ENCODE measurements around the gene ATRNL1.

The ATRNL1 gene

GRCh38 chr10:115854740-115855435, 761.7 kb downstream of the ATRNL1 start:
- no peak for DNase-seq

DNA sequence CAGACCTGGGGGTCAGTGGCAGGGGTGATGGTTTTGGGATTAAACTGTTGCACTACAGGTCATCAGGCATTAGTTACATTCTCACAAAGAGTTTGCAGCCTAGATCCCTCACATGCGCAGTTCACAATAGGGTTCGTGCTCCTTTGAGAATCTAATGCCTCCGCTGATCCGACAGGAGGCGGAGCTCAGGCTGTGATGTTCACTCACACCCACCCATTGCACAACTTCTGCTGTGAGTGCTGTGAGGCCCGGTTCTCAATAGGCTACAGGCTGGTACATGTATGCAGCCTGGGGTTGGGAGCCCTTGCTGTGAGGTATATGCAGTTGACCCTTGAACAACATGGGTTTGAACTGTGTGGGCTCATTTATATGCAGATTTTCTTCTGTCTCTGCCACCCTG, 763.4 kb downstream of the ATRNL1 start:
- DNase-seq: no peak

- no peak for DNase-seq
Measured at GRCh38 chr10:115857856-115858255, 764.7 kb downstream of the ATRNL1 start.

DNA sequence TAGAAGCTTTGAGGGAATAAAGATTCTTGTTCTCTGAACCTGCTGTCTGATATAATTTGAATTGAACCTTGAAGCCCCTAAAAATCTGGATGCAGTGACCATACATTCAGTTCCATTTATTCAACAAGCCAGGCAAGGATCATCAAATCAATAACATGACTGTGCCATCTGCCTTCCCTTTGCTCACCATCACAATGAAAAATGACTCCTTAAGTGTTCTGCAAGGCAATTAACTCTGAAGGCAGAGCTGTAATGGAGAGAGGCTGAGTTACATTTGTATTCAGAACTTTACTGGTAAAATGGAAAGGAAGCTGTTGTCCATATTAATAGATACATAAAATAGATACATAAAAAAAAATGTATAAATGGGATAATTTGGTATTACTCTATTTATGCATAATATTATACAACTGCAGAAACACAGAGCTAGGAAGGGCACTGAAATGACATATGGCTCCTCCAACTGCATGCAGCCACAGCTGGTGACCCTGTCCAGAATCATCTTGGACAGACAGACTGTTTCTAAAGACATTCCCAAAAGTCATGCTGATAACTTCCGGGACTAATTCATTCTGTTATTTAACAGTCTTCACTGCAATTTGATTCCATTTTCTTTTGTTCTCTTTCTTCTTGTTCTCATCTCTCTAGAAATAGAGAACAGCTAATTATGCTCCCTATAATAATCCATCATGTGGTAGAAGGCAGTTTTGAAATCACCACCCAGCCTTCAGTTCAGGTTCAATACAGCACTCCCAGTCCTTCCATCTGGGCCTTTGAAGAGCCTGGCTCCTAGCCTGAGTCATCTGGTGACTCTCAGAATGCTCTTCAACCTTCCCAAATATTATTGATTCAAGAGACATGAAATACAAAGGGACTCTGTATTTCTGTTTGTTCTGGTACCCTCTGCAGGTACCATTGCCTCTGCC, 767.3 kb downstream of the ATRNL1 start:
- no peak for DNase-seq

DNA sequence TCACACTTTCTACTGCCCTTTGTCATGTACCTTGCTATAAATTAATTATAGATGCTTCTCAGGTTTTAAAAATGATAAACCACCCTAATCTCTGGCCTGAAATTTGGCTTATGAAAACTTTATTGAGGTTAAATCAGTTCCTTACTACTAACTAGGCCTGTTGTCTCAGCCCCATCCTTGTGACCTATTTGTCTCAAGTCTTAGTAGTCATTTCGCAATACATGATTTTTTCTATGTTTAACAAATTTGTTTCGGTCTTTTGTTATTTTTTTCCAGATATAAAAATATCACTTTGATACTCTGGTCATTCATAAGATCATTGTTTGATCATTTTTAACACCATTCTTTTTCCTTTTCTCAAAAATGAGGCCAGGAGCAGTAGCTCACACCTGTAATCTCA, 768.3 kb downstream of the ATRNL1 start:
- DNase-seq: no peak

GRCh38 chr10:115861864-115862263, 768.7 kb downstream of the ATRNL1 start:
- no peak for DNase-seq

DNA sequence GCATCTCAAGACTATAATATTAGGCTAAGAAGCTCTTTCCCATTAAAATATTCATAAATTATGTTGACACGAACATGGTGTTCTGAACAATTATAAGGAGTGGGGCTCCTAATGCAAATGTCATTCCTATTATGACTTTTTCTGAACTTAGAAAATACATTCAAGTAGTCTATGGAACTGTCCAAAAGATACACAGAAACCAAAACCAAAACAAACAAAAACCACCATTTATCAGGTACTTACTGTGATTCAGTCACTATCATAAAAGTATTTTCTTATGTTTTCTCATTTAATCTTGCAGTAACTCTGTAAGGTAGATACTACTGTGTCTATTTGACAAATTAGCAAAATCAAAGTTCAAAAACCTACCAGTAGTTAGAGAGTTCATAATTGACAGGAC, 773.0 kb downstream of the ATRNL1 start:
- DNase-seq: no peak

- DNase-seq: no peak
Measured at GRCh38 chr10:115866691-115867090, 773.5 kb downstream of the ATRNL1 start.

- no peak for DNase-seq
Measured at GRCh38 chr10:115867305-115867704, 774.1 kb downstream of the ATRNL1 start.

DNA sequence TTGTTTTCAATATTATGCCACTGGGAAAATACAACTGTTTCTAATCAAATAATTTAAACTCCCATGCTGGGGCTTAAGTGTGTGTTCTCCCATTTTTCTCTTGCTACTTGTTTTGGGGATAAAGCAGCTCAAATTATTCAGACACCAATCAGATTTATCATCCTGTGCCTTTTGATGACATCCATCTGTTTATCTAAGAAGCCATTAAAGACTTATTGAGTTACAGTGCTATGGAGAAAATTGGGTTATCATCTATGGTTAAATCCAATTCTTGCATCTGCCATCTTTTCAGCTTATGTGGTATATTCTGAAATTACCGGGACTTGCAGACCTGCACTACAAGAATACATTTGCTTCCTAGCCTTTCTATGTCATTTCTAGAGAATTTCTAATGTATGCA, 778.7 kb downstream of the ATRNL1 start:
- no peak for DNase-seq

GRCh38 chr10:115875172-115875571, 782.0 kb downstream of the ATRNL1 start:
- no peak for DNase-seq

DNA sequence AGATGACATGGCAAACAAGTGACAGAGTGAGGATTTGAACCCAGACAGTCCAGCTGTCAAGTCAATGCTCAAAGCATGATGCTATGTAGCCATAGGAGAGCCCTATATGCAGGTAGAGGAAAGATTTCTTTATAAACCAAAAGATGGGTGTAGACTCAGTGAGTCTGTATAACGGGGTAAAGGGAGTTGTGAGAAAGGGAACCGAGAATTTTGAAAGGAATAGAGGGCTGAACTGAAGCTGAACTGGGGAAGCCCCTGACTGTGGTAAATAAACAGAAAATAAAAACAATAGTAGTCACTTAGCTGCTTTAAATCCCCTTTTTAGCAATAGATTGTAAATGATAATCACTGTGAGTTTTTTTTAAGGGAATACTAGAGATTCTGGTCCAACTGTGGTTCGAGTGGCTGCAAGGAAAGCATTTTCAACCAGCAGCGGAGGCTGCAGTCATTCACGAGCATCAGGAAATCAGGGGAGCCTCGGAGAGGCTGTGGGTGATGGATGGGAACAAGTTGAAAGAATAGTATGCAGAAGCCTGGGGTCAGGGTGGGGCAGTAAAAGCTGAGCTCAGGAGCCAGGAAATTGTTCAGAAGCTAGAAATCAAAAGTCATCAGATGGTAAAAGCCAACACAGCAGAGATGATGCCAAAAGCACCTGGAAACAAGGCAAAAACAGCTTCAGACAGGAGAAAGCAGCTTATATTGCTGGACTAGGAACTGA, 786.4 kb downstream of the ATRNL1 start:
- no peak for DNase-seq

GRCh38 chr10:115882021-115882420, 788.9 kb downstream of the ATRNL1 start:
- DNase-seq: no peak

DNA sequence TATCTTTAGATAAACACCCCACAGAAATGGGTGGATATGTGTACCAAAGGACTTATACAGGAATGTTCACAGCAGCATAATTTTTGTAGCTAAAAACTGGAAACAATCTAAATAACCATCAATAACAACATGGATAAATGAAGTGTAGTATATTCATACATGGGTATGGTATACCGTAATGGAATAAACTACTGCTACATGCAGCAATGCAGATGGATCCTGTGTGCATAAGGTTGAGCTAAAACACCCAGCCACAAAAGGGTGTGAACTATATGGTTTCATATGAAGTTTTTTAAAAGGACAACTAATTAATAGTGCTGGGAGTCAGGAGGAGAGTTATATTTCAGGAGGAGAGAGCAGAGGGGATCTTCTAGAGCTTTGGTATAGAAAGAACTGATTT, 790.2 kb downstream of the ATRNL1 start:
- DNase-seq: no peak

DNA sequence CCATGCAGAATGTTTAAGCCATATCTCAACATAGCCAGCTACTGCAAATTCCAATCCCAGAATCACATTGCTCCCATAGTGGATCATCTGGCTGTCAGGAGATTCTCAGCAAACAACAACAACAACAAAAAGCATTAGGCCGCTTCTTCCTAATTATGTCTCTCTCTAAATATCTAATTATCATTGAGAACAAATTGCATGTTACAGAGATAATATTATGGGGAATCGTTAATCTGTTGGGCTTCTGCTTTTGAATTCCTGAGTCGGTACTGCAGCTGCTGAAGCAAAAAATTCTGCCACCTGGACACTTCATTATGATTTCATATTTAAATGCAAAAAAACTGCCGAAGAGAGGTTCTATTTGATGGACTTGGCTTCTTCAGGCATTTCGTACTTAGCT, 791.2 kb downstream of the ATRNL1 start:
- DNase-seq: no peak

DNA sequence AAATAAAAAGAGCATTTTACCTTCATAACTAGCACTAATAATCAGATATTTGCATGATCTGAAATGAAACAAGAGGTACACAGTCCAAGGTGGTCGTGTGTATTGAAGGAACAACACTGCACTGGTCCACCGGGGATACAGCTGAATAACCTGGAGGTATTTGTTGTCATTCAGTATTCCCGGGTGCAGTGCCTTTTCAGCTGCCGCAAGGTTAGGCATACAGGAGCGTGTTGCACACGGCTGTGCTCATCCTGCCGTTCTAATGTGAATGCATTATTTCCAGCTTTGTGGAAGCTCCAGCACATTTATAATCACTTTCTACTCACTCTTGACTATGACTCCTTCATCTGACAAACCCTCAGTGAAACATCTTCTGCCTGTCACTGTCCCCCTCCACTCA, 802.0 kb downstream of the ATRNL1 start:
- DNase-seq: no peak

GRCh38 chr10:115898242-115898641, 805.1 kb downstream of the ATRNL1 start:
- no peak for DNase-seq

GRCh38 chr10:115902596-115902995, 809.4 kb downstream of the ATRNL1 start:
- no peak for DNase-seq

DNA sequence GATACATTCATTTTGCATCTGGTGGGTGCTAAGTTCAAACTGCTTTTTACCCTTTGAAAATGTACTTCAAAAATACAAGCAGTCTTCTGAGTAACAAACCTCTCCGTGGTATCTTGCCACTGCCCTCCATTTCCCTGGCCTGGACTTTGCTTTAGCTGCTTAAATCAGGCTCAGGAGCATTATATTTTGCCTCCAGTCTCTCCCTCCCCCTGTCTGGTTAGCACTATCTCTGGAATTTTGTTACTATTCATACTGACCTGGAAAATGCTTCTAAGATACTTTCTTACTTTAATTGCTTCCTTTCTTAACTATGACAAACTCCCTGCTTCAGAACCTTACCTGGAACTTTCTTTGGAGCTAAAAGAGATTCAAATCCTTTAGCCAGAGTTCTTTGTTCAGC, 810.0 kb downstream of the ATRNL1 start:
- no peak for DNase-seq

DNA sequence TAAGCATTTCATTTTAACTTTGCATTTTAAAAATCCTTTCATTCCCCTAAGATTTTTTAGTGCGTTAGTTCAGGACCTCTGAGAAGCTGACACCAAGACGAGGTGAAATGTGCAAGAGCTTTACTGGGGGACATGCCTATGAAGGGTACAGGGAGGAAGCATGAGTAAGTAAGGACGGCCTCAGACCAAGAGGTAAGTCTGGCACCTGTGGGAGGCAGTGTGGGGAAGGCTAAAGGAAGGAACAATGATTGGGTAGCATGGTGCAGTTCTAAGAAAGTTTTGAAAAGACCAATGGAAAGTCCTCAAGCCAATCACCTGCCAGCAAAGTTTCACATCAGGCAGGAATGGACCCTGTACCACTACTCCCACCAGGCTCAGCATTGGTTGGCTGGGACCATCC, 810.7 kb downstream of the ATRNL1 start:
- no peak for DNase-seq

- DNase-seq: no peak
Measured at GRCh38 chr10:115909037-115909436, 815.9 kb downstream of the ATRNL1 start.

DNA sequence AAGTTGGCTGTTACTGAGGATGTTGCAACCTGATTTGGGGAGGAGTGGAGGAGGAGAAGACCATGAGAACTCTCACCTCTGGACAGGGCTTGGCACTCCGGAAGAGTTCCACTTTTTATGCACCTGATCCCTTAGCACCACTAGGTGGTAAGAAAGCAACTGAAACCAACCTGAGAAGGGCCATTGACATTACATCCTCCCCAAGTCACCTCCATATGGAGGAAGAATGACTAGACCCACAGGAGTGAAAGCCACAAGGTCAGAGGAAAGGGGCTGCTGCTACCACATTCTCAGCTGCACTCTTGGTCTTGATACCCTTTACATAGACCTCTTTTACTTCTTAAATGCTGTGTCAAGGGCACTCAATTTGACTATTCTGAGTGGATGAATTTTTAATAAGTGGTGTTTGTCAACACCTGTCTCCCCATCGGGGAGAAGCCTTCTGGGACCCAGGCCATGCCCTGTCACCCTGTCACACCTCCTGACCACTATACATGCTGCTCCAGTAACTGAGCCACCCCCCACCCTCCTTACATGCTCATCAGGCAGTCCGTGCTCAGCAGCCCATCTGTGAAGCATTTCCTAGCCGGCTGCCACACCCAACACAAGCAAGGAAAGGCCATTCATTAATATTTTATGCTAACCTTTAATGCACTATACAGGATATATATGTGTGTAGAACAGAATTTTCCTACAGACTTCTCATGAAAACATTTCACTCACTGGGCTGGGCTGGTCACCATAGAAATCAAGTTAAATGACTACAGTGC, 817.0 kb downstream of the ATRNL1 start:
- no peak for DNase-seq

DNA sequence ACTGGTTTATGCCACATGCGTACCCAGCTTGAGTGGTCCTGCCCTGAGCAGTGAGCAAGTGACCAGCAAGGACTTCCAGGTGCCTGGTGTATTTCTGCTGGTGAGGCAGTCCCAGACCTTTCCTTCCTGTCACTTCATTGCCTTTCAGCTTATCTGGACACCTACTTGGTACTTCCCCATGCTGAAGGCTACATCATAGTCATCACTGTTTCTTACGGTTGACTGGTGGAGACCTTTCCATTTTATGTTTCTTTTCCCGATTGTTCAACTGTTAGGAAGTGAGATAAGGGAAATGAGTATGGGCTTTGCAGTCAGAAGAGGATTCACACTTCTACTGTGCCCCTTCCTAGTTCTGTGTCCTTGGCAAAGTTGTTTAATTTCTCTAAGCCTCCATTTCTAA, 821.3 kb downstream of the ATRNL1 start:
- DNase-seq: no peak
